VCaP (cell line): ENCODE results near the gene SH3GL3.

Experiments
- H3K27ac ChIP-seq: fragments of 450-650 bp; 2 replicates; pipeline ENCODE4 v1.5.1; 2017
- TF ChIP-seq, protein P1 (sequence below): fragments of 450-650 bp; conservative IDR thresholded peaks from 2 replicates; pipeline ENCODE4 v1.5.1; 2017; ENCODE audit warnings: mild to moderate bottlenecking, moderate library complexity

Gene SH3GL3

GRCh38 chr15:83549623-83550022 is 102.5 kb downstream of the SH3GL3 start:
- TF ChIP-seq, protein P1, sequence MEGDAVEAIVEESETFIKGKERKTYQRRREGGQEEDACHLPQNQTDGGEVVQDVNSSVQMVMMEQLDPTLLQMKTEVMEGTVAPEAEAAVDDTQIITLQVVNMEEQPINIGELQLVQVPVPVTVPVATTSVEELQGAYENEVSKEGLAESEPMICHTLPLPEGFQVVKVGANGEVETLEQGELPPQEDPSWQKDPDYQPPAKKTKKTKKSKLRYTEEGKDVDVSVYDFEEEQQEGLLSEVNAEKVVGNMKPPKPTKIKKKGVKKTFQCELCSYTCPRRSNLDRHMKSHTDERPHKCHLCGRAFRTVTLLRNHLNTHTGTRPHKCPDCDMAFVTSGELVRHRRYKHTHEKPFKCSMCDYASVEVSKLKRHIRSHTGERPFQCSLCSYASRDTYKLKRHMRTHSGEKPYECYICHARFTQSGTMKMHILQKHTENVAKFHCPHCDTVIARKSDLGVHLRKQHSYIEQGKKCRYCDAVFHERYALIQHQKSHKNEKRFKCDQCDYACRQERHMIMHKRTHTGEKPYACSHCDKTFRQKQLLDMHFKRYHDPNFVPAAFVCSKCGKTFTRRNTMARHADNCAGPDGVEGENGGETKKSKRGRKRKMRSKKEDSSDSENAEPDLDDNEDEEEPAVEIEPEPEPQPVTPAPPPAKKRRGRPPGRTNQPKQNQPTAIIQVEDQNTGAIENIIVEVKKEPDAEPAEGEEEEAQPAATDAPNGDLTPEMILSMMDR, result no peak

GRCh38 chr15:83554558-83554957 is 107.4 kb downstream of the SH3GL3 start:
- TF ChIP-seq, protein P1, result no peak
- H3K27ac ChIP-seq, result no peak overlapping the region

More at GRCh38 chr15:83549623-83550022, 102.5 kb downstream of the SH3GL3 start:
- no peak overlapping the region for H3K27ac ChIP-seq

- TF ChIP-seq, protein P1, result no peak
- no peak overlapping the region for H3K27ac ChIP-seq
These were observed 108.2 kb downstream of the SH3GL3 start for GRCh38 chr15:83555383-83555782.

DNA sequence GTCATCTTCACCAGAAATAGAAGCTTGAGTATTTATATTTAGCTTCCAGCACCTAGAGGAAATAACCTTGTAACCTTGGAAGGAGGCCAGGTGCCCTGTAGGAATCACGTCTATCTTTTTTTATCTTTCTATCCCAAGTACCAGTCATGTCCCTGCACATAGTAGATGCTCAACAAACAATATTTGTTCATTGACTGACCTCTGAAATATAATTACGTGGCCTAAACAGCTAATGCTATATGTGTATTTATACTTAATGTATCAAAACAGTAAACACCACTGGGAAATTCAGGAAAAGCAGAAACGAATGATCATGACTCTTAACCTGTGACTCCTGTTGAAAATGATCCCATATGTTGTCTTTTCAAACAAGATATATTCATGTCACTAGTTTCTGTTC is 108.9 kb downstream of the SH3GL3 start:
- TF ChIP-seq, protein P1, result no peak
- no peak overlapping the region for H3K27ac ChIP-seq

- TF ChIP-seq, protein P1, result no peak
- H3K27ac ChIP-seq, result no peak overlapping the region
These were observed 109.6 kb downstream of the SH3GL3 start for GRCh38 chr15:83556754-83557153.

DNA sequence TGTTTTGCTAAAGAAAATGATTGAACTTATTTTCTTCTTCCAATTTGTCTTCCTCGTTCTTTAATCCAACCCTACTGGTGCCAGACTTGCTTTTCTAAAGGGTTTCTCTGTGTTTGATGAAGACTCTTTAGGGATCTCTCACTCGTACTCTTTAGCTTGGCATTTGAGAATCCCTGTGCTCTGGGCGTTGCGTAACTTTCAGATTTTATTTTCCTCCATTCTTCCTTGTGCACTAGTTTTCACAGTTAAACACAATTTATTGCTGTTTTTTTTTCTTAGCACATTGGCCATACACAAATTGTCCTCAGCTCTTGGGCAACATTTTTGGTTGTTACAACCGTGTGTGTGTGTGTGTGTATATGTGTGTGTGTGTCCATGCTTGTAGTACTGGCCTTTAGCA is 111.0 kb downstream of the SH3GL3 start:
- TF ChIP-seq, protein P1, result no peak
- no peak overlapping the region for H3K27ac ChIP-seq

GRCh38 chr15:83559310-83559966 is 112.3 kb downstream of the SH3GL3 start:
- TF ChIP-seq, protein P1, result peak; percentile 96
- no peak overlapping the region for H3K27ac ChIP-seq
